Lower lobe of right lung (tissue), 2 donors: ENCODE measurements around the gene TEC. TPM values are rescaled to one million over a fixed set of nuclear protein-coding genes. Genes with fewer than 3 reads are reported as not detected.

Source experiments
- ATAC-seq, 2 donors: fragments of 200-7000 bp; cut with Tn5 transposase; one replicate each; pipeline ENCODE4 v1.9.1; 2020 to 2022; ENCODE audit warnings: mild to moderate bottlenecking in 2 of 2, moderate library complexity in 2 of 2
- DNase-seq: peaks from one replicate; pipeline ENCODE4 v3.0.0-alpha.2; 2020
- H3K27ac ChIP-seq: fragments of 200-600 bp; one replicate; pipeline ENCODE4 v1.8.0; 2022
- H3K27me3 ChIP-seq: fragments of 200-600 bp; one replicate; pipeline ENCODE4 v1.8.0; 2022; ENCODE audit warnings: low read depth
- H3K36me3 ChIP-seq: fragments of 200-600 bp; one replicate; pipeline ENCODE4 v1.8.0; 2022; ENCODE audit warnings: mild to moderate bottlenecking
- H3K4me1 ChIP-seq: fragments of 200-600 bp; one replicate; pipeline ENCODE4 v1.8.0; 2022
- H3K4me3 ChIP-seq: fragments of 200-600 bp; one replicate; pipeline ENCODE4 v1.8.0; 2022; ENCODE audit warnings: mild to moderate bottlenecking
- H3K9me3 ChIP-seq: fragments of 200-600 bp; one replicate; pipeline ENCODE4 v1.8.0; 2022
- intact Hi-C: fragments of 100-400 bp; cut with DNase I; formaldehyde crosslinking; loops from one replicate; pipeline ENCODE4 v1.11.0; 2022
- total RNA-seq: library from RNA; stranded (reverse); fragmentation: NEBNext Ultra II Directional; extraction: Animal tissue kit (Norgen Biotek cat#: 25700); gene quantifications from one replicate; pipeline ENCODE4 v1.2.1, GENCODE V29; 2021
- TF ChIP-seq, protein P1 (sequence below): fragments of 200-600 bp; IDR thresholded peaks from one replicate; pipeline ENCODE4 v1.8.0; 2022; ENCODE audit warnings: antibody characterized with exemption, mild to moderate bottlenecking
- donor health status: DM: no; HTN: yes; CAD: no; lungs with severe emphysema.

TEC gene
- total RNA-seq, 1 donor from 2014 or later: 7.4 TPM

DNA sequence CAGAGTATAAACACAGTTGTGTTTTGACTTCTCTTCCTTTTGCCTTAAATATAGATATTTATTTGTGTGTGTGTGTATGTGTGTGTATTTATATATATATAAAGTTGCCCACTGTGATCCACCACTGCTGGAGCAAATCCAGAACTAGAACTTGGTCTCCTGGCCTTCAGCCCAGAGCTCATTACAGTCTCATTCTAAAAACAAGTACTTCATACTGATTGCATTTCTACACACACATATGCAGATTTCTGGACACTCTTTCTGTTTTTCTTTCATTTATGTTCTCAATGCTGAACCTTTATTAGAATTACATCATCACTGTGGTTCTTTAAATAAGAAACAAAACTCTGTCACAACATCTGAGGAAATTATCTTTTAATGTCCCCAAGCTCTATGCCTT, 136.0 kb downstream of the TEC start:
- Histone ChIP-seq H3K36me3 (peaks cover 23% of the 10 kb centered on the region), H3K27me3 (no peaks in the 10 kb centered on the region), H3K4me1 (peaks cover 11% of the 10 kb centered on the region), H3K27ac (no peak overlapping the region), H3K4me3 (no peak overlapping the region), H3K9me3 (no peaks in the 10 kb centered on the region)
- ATAC-seq (no peak), DNase-seq (no peak)
- TF ChIP-seq, protein P1, sequence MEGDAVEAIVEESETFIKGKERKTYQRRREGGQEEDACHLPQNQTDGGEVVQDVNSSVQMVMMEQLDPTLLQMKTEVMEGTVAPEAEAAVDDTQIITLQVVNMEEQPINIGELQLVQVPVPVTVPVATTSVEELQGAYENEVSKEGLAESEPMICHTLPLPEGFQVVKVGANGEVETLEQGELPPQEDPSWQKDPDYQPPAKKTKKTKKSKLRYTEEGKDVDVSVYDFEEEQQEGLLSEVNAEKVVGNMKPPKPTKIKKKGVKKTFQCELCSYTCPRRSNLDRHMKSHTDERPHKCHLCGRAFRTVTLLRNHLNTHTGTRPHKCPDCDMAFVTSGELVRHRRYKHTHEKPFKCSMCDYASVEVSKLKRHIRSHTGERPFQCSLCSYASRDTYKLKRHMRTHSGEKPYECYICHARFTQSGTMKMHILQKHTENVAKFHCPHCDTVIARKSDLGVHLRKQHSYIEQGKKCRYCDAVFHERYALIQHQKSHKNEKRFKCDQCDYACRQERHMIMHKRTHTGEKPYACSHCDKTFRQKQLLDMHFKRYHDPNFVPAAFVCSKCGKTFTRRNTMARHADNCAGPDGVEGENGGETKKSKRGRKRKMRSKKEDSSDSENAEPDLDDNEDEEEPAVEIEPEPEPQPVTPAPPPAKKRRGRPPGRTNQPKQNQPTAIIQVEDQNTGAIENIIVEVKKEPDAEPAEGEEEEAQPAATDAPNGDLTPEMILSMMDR: no peak
- intact Hi-C loops: no loop called here

DNA sequence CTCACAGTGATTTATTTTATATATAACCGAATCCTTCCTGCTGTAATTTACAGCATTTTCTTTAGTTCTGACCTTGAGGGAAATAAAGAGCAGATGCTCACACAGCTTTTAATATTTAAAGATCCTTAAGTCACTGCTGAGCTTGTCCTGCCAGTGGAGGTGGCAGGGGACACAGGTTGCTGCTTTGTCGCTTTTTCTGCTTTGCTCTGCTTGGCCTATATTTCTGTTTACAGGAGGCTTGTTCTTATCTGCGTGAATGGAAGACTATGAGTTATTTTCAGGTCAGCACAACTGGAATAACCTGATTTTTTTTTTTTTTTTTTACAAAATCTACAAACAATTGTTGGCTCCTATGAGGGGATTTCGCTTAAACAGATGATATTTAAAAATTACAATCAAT, 137.9 kb downstream of the TEC start:
- Histone ChIP-seq H3K27ac (no peak overlapping the region), H3K27me3 (no peaks in the 10 kb centered on the region), H3K9me3 (no peaks in the 10 kb centered on the region), H3K36me3 (peaks cover 13% of the 10 kb centered on the region), H3K4me1 (peaks cover 28% of the 10 kb centered on the region), H3K4me3 (no peak overlapping the region)
- TF ChIP-seq, protein P1: no peak
- DNase-seq: no peak
- ATAC-seq: no peak
- intact Hi-C loops: no loop called here

DNA sequence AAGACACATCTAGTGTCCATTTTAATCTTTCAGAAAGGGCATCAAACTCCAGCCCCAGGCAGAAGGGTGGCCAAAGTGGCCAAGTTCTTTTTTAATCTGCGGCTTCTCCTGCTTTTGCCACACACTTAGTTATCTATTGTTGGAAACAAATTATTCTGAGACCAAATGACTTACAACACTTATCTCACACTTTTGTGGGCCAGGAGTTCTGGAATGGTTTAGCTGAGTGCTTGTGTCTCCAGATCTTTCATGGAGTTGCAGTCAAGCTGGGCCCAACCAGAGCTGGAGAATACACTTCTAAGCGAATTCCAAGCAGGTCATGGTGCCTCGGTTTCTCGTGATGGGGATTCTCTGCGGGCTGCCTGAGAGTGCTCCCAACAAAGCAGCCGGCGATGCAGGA, 139.5 kb downstream of the TEC start:
- intact Hi-C loops: no loop called here

DNA sequence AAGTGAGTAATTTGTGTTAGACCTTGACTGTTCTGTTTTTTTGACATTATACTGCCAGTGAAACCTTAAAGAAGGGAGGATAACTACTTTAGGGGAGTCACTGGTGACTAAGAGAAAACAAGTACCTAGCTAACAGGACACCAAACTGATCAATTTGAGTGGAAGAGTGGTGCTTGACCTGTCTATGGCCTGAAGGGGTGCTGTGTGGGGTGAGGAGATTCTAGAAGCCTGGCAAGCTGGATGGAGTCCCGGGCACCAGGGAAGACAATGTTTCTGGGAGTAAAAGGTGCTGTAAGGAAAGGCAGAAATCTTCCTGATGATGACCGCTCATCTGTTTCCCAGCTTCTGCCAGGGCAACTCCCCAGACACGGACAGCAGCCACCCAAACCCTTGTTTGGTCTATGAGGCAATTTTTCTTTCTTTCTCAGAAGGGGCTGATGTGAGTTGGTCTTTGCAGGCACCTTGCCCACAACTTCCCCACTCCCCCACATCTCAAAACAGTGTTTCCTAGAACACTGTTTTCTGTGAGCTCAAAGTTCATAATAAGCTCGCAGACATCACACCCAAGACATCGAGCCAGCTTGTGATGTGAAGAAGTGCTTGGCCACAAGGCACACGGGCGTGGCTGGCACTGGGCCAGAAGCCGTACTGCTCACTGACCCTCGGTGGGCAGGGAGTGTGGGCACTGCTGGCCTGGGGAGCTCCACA, 140.2 kb downstream of the TEC start:
- TF ChIP-seq, protein P1: no peak
- DNase-seq: no peak
- Histone ChIP-seq H3K9me3 (no peaks in the 10 kb centered on the region), H3K27me3 (no peaks in the 10 kb centered on the region), H3K4me3 (no peak overlapping the region), H3K36me3 (no peaks in the 10 kb centered on the region), H3K27ac (no peak overlapping the region), H3K4me1 (peaks cover 28% of the 10 kb centered on the region)
- intact Hi-C loops: no loop called here
- ATAC-seq: no peak

More for the DNA sequence above, 139.5 kb downstream of the TEC start:
- H3K4me3 ChIP-seq: no peak overlapping the region
- peaks cover 28% of the 10 kb centered on the region for H3K4me1 ChIP-seq
- no peak for DNase-seq
- TF ChIP-seq, protein P1: no peak
- H3K27me3 ChIP-seq: no peaks in the 10 kb centered on the region
- no peak for ATAC-seq
- no peaks in the 10 kb centered on the region for H3K36me3 ChIP-seq
- no peak overlapping the region for H3K27ac ChIP-seq
- H3K9me3 ChIP-seq: no peaks in the 10 kb centered on the region

DNA sequence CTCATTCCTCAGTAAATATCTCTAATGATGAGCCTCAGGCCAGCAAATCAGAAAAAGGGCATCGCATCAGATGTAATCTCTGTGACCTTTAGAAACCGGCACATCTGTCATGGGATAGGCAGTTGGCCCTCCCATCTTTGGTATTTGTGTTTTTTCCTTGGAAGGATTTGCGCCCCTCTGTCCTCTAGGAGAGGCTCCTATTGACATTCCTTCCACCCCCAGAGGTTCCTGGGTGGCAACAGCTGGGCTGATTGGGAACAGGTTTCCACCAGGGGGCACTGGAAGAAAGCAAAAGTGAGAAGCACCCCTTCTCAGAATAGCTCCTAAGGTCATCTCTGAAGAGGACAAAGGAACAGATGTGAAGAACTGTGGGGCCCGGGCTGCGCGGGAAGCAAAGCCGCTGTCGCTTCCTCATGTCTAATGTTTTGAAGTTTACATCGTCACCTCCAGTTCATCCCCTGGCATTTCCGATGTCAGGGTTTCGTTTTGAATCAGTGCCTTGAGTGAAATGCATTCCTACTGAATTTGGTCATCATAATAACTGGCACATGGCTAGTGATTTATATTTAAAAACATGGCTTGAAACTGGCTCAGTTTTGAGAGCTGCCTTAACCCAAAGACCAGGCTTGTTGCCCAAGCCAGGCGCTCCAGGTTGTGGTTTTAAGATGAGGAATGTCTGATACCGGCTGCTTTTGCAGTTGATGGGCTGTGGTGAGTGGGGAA, 141.8 kb downstream of the TEC start:
- ATAC-seq: peak; percentile 79 to 80
- TF ChIP-seq, protein P1: peak; percentile 63
- peak overlapping the region; percentile 37 for H3K4me3 ChIP-seq

More for the DNA sequence above, 141.8 kb downstream of the TEC start:
- intact Hi-C loops: no loop called here
- H3K27ac ChIP-seq: peak overlapping the region; percentile 70
- peak; percentile 61 for DNase-seq
- no peaks in the 10 kb centered on the region for H3K36me3 ChIP-seq
- H3K9me3 ChIP-seq: no peaks in the 10 kb centered on the region
- H3K4me1 ChIP-seq: peaks cover 28% of the 10 kb centered on the region
- H3K27me3 ChIP-seq: no peaks in the 10 kb centered on the region
